ENCODE measurements around the gene IKBKE.

The IKBKE gene

DNA sequence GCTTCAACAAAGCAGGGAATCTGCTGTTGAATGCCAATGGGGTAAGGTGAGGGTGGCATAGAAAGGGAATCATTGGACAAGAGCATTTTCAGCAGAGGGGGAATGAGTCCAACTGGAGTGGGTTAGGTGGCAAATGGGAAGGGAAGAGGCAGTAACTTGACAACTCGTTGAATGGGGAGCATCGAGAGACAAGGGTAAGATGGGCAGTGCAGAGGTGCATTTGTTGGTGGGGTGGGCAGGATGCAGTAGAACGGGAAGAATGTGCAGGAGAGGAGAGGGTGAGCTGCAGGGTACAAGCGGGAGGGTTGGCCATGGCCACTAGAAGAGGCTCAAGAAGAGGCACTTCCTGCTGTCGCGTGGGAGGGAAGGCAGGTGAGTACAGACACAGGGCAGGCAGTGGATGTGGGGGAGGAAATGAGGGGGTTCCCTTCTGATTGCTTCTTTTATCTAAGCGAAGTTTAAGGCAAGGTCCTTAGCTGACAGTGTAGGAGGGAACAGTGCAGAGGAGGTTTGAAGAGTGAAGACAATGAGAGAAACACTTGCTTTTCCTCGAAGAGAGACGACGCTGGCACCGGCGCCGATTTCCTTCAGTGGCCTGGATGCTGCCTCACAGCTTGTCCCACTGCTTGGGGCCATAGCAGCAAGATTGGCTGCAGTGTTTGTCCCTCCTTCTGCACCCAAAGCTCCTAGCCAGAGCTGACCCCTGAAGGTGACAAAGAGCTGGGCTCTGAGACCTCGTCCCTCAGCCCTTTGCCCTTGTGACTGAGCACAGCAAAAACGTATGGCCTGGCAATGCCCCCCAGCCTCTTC lies 3.2 kb upstream of the IKBKE start:
- no peak overlapping the region for H3K27ac ChIP-seq (ENCODE audit: low read length)
- H3K4me1 ChIP-seq (ENCODE audit: insufficient read depth, low read length), result peaks cover 16% of the 10 kb centered on the region; the same call in 1 of the 2 replicates

DNA sequence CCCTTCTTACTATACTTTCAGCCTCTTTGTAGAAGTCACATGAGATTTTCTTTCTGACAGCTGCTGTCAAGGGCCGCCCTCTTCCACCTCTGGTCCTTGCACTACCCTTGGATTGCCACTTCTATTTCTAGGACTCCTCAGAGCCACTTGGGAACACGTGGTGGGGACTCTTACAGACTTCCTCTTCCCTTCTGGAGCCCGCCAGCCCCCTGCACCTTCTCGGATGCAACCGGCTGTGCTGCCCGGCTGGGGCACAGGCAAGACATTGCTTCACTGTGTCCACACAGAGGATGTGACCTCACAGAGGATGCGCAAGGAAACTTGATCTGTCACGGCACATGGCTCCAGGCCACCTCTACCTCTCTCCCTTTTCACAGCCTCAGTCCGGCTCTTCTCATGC lies 2.4 kb upstream of the IKBKE start:
- Histone ChIP-seq H3K36me3 (ENCODE audit: insufficient read depth, low read depth, low read length) (peaks cover 9% of the 10 kb centered on the region; the same call in 1 of the 2 replicates), H3K4me3 (ENCODE audit: low read length) (no peak overlapping the region), H3K27ac (ENCODE audit: low read length) (no peak overlapping the region), H3K9me3 (ENCODE audit: insufficient read depth, low read depth, low read length) (no peaks in the 10 kb centered on the region), H3K27me3 (ENCODE audit: insufficient read depth, low read length) (peaks cover 15% of the 10 kb centered on the region; the same call in 1 of the 2 replicates), H3K9ac (ENCODE audit: low read depth, low read length) (no peak overlapping the region), H3K4me1 (ENCODE audit: insufficient read depth, low read length) (peaks cover 24% of the 10 kb centered on the region; the same call in 1 of the 2 replicates)

More for the DNA sequence above, 3.2 kb upstream of the IKBKE start:
- Histone ChIP-seq H3K27me3 (ENCODE audit: insufficient read depth, low read length) (peaks cover 15% of the 10 kb centered on the region; the same call in 1 of the 2 replicates), H3K36me3 (ENCODE audit: insufficient read depth, low read depth, low read length) (peaks cover 10% of the 10 kb centered on the region; the same call in 1 of the 2 replicates), H3K9ac (ENCODE audit: low read depth, low read length) (no peak overlapping the region), H3K9me3 (ENCODE audit: insufficient read depth, low read depth, low read length) (no peaks in the 10 kb centered on the region), H3K4me3 (ENCODE audit: low read length) (no peak overlapping the region)

DNA sequence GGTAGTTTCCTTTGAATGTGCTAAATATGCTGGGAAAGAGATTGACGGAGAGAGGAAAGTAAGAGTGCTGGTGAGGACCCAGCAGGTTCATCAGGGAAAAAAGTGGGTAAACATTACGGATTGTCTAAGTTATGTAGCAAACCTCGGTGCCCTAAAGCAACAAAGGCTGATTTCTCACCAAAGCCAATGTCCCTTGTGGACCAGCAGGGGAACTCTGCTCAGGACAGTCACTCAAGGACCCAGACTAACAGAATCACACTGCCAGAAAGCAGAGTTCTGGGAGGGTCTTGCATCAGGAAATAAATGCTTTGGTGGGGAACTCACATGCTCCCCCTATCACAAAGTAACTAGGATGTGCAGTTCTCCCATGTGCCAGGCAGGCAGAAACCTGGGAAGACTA lies 1.7 kb upstream of the IKBKE start:
- H3K9me3 ChIP-seq (ENCODE audit: insufficient read depth, low read depth, low read length), result no peaks in the 10 kb centered on the region
- H3K36me3 ChIP-seq (ENCODE audit: insufficient read depth, low read depth, low read length), result peaks cover 2% of the 10 kb centered on the region; the same call in 1 of the 2 replicates
- no peak overlapping the region for H3K9ac ChIP-seq (ENCODE audit: low read depth, low read length)
- H3K27ac ChIP-seq (ENCODE audit: low read length), result no peak overlapping the region
- peaks cover 15% of the 10 kb centered on the region; the same call in 1 of the 2 replicates for H3K27me3 ChIP-seq (ENCODE audit: insufficient read depth, low read length)
- peaks cover 24% of the 10 kb centered on the region; the same call in 1 of the 2 replicates for H3K4me1 ChIP-seq (ENCODE audit: insufficient read depth, low read length)
- no peak overlapping the region for H3K4me3 ChIP-seq (ENCODE audit: low read length)

DNA sequence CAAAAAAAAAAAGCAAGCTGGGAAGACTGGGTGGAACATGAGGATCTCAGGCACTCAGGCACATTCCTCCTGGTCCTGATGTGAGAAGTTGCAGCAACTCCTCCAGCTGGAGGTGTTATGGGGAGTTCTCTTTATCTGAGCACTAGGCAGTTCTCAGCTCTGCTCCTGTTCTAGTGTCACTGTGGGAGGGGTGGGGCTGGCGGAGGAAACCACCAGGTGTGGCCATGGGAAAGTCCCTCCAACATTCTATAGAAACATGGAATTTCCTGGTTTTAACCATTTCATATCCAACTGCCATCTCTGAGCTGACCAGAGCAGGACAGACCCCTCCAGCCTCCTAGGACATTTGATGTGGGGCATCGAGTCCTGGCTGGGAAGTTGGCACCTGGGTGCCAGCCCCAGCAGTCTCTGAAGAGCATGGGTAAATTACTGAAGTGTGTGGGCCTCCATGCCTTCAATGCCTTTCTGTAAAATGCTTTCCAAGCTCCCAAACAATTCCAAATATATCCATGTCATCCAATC lies 804 bp upstream of the IKBKE start:
- peaks cover 15% of the 10 kb centered on the region; the same call in 1 of the 2 replicates for H3K27me3 ChIP-seq (ENCODE audit: insufficient read depth, low read length)
- peaks cover 24% of the 10 kb centered on the region; the same call in 1 of the 2 replicates for H3K4me1 ChIP-seq (ENCODE audit: insufficient read depth, low read length)
- H3K4me3 ChIP-seq (ENCODE audit: low read length), result peak overlapping the region; percentile 68; the same call in 1 of the 2 replicates
- no peak overlapping the region for H3K27ac ChIP-seq (ENCODE audit: low read length)
- H3K9ac ChIP-seq (ENCODE audit: low read depth, low read length), result peak overlapping the region; percentile 62; the same call in 1 of the 2 replicates
- H3K9me3 ChIP-seq (ENCODE audit: insufficient read depth, low read depth, low read length), result no peaks in the 10 kb centered on the region
- H3K36me3 ChIP-seq (ENCODE audit: insufficient read depth, low read depth, low read length), result peaks cover 2% of the 10 kb centered on the region; the same call in 1 of the 2 replicates

DNA sequence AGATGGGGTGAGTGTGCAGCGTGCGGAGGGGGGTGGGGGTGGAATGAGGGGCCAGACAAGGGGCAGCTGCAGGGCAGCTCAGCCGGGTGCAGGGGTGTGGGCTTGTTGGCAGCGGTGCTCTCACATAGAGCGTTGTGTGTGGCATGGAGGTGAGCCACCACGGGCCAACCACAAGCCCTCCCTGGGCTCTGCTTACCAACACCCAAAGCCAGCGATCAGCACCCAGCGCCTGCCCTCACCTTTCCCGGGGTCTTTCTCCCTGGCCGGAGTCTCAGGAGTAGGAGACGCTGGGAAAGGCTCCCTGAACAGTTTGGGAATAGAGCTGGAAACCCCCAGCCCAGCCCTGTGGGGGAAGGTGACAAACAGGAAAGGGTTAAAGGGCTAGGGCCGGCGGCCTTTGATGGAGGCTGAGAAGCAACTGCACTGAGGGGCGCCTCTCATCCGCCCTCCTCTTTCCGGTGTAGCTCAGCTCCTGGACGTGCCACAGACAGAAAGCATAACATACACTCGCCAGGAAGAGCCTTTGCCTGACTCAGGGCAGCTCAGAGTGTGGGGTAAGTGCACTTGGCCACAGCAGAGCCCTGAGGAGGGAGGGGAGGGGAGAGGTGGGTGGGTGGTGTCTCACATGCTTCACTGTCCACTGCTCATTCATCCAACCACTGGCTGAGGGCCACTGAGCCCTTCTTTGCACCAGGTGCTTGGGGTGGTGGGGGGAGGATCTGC lies 577 bp downstream of the IKBKE start:
- Histone ChIP-seq H3K4me3 (ENCODE audit: low read length) (peak overlapping the region; percentile 68), H3K36me3 (ENCODE audit: insufficient read depth, low read depth, low read length) (peaks cover 6% of the 10 kb centered on the region; the same call in 1 of the 2 replicates), H3K27me3 (ENCODE audit: insufficient read depth, low read length) (peaks cover 15% of the 10 kb centered on the region; the same call in 1 of the 2 replicates), H3K27ac (ENCODE audit: low read length) (no peak overlapping the region), H3K9me3 (ENCODE audit: insufficient read depth, low read depth, low read length) (no peaks in the 10 kb centered on the region), H3K9ac (ENCODE audit: low read depth, low read length) (peak overlapping the region; percentile 62; the same call in 1 of the 2 replicates), H3K4me1 (ENCODE audit: insufficient read depth, low read length) (peaks cover 24% of the 10 kb centered on the region; the same call in 1 of the 2 replicates)

DNA sequence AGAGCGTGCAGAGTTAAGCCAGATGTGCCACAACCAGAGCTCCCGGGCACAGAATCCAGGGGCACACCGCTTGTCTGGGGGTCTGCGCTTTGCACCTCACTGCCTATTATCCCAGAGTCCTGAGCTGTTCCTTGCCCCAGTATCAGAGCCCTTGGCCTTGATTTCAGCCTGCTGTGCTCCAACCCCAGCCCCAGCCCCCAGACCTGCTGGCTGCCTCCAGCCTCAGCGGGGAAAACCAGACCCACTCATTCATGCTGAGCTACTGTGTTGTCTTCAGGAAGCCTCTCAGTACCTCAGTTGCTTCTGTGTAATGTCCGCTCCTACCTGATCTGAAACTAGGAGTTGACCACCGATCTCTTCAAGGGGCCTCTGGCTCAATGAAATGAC lies 1.1 kb downstream of the IKBKE start:
- Histone ChIP-seq H3K9ac (ENCODE audit: low read depth, low read length) (peak overlapping the region; percentile 62; the same call in 1 of the 2 replicates), H3K27ac (ENCODE audit: low read length) (no peak overlapping the region), H3K9me3 (ENCODE audit: insufficient read depth, low read depth, low read length) (no peaks in the 10 kb centered on the region), H3K27me3 (ENCODE audit: insufficient read depth, low read length) (peaks cover 15% of the 10 kb centered on the region; the same call in 1 of the 2 replicates), H3K4me3 (ENCODE audit: low read length) (peak overlapping the region; percentile 68), H3K36me3 (ENCODE audit: insufficient read depth, low read depth, low read length) (peaks cover 6% of the 10 kb centered on the region; the same call in 1 of the 2 replicates), H3K4me1 (ENCODE audit: insufficient read depth, low read length) (peaks cover 24% of the 10 kb centered on the region; the same call in 1 of the 2 replicates)

DNA sequence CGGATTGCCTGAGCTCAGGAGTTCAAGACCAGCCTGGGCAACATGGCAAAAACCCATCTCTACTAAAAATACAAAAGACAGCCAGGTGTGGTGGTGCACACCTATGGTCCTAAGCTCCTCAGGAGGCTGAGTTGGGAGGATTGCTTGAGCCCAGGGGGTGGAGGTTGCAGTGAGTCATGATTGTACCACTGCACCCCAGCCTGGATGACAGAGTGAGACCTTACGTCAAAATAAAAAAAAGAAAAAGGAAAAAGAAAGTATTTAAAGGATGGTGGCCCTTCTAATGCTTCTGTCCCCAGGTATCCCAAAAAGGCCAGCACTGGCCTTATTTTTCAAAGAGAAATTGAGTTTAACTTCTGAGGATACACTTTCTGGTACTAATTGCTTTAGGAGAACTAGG lies 1.7 kb downstream of the IKBKE start:
- H3K9me3 ChIP-seq (ENCODE audit: insufficient read depth, low read depth, low read length), result no peaks in the 10 kb centered on the region
- H3K27ac ChIP-seq (ENCODE audit: low read length), result no peak overlapping the region
- peaks cover 24% of the 10 kb centered on the region; the same call in 1 of the 2 replicates for H3K4me1 ChIP-seq (ENCODE audit: insufficient read depth, low read length)
- peaks cover 14% of the 10 kb centered on the region; the same call in 1 of the 2 replicates for H3K27me3 ChIP-seq (ENCODE audit: insufficient read depth, low read length)
- no peak overlapping the region; the same call in 1 of the 2 replicates for H3K9ac ChIP-seq (ENCODE audit: low read depth, low read length)
- H3K36me3 ChIP-seq (ENCODE audit: insufficient read depth, low read depth, low read length), result peaks cover 9% of the 10 kb centered on the region; the same call in 1 of the 2 replicates
- peak overlapping the region; percentile 68; the same call in 1 of the 2 replicates for H3K4me3 ChIP-seq (ENCODE audit: low read length)

DNA sequence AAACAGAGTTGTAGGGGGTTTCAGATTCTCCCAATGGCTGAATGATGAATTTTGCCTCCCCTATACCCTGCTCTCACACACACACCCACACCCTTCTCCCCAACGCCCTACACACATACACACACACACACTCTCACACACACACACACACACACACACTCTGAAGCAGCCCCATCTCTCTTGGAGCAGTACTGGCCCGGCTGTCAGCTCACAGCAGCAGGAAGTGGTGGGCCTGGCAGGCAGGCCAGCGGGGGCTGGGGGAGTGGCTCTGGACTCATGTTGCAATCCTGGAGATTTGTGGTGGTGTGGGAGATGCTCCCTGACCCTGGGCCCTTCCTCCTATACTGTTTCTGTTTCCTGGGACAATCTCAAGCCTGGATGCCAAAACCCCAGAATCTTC lies 2.2 kb downstream of the IKBKE start:
- H3K27me3 ChIP-seq (ENCODE audit: insufficient read depth, low read length), result peaks cover 10% of the 10 kb centered on the region; the same call in 1 of the 2 replicates
- no peak overlapping the region for H3K9ac ChIP-seq (ENCODE audit: low read depth, low read length)
- peak overlapping the region; percentile 14; the same call in 1 of the 2 replicates for H3K4me3 ChIP-seq (ENCODE audit: low read length)
- peaks cover 9% of the 10 kb centered on the region; the same call in 1 of the 2 replicates for H3K36me3 ChIP-seq (ENCODE audit: insufficient read depth, low read depth, low read length)
- H3K4me1 ChIP-seq (ENCODE audit: insufficient read depth, low read length), result peaks cover 24% of the 10 kb centered on the region; the same call in 1 of the 2 replicates
- no peaks in the 10 kb centered on the region for H3K9me3 ChIP-seq (ENCODE audit: insufficient read depth, low read depth, low read length)
- H3K27ac ChIP-seq (ENCODE audit: low read length), result no peak overlapping the region

DNA sequence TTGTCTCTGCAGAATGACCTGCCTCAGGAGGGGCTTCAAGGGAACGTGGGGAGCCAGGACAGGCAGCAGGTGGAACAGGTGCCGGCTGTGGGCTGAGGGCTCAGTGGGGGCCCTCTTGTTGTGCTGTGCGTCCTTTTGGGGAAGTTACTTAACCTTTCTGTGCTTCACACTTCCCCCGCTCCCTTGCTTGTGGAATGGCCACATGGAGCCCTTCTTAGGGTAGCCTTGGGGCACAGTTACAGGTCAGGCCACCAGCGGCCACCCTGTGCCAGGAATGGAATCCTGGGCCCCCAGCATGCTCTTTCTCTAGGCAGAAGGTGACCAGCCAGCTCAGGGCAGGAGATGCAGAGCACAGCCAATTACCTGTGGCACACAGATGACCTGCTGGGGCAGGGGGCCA lies 2.6 kb downstream of the IKBKE start:
- Histone ChIP-seq H3K27me3 (ENCODE audit: insufficient read depth, low read length) (peaks cover 6% of the 10 kb centered on the region; the same call in 1 of the 2 replicates), H3K4me1 (ENCODE audit: insufficient read depth, low read length) (peaks cover 24% of the 10 kb centered on the region; the same call in 1 of the 2 replicates), H3K36me3 (ENCODE audit: insufficient read depth, low read depth, low read length) (peaks cover 9% of the 10 kb centered on the region; the same call in 1 of the 2 replicates), H3K9ac (ENCODE audit: low read depth, low read length) (no peak overlapping the region), H3K9me3 (ENCODE audit: insufficient read depth, low read depth, low read length) (no peaks in the 10 kb centered on the region), H3K27ac (ENCODE audit: low read length) (no peak overlapping the region), H3K4me3 (ENCODE audit: low read length) (peak overlapping the region; percentile 14; the same call in 1 of the 2 replicates)

DNA sequence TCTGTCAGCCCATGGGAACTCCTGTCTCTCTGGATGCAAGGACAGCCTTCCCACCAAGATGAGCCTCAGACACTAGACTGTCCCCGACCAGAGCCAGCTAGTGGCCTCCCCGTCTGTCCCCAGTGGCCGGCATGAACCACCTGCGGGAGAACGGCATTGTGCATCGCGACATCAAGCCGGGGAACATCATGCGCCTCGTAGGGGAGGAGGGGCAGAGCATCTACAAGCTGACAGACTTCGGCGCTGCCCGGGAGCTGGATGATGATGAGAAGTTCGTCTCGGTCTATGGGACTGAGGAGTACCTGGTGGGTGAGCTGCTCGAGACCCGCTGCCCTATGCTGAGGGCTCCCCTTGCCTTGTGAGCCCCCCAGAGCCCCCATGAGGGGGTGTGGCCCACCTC lies 5.8 kb downstream of the IKBKE start:
- H3K4me3 ChIP-seq (ENCODE audit: low read length), result no peak overlapping the region
- H3K27me3 ChIP-seq (ENCODE audit: insufficient read depth, low read length), result no peaks in the 10 kb centered on the region
- no peak overlapping the region for H3K9ac ChIP-seq (ENCODE audit: low read depth, low read length)
- H3K9me3 ChIP-seq (ENCODE audit: insufficient read depth, low read depth, low read length), result no peaks in the 10 kb centered on the region
- H3K36me3 ChIP-seq (ENCODE audit: insufficient read depth, low read depth, low read length), result peaks cover 9% of the 10 kb centered on the region; the same call in 1 of the 2 replicates
- H3K27ac ChIP-seq (ENCODE audit: low read length), result no peak overlapping the region
- H3K4me1 ChIP-seq (ENCODE audit: insufficient read depth, low read length), result peaks cover 16% of the 10 kb centered on the region; the same call in 1 of the 2 replicates

DNA sequence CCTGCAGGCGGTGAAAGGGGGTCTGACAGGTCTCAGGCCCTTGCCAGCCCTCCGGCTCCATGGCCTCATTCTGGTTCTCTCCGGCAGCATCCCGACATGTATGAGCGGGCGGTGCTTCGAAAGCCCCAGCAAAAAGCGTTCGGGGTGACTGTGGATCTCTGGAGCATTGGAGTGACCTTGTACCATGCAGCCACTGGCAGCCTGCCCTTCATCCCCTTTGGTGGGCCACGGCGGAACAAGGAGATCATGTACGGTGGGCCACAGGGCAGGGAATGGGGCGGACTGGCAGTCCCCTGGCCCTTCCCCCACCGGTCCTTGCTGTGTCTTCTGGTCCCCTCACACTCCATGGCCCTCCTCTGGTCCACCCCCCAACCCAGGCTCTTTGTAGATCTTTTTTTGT lies 6.3 kb downstream of the IKBKE start:
- Histone ChIP-seq H3K4me3 (ENCODE audit: low read length) (no peak overlapping the region), H3K27me3 (ENCODE audit: insufficient read depth, low read length) (no peaks in the 10 kb centered on the region), H3K9me3 (ENCODE audit: insufficient read depth, low read depth, low read length) (no peaks in the 10 kb centered on the region), H3K36me3 (ENCODE audit: insufficient read depth, low read depth, low read length) (peaks cover 9% of the 10 kb centered on the region; the same call in 1 of the 2 replicates), H3K27ac (ENCODE audit: low read length) (no peak overlapping the region), H3K4me1 (ENCODE audit: insufficient read depth, low read length) (peaks cover 11% of the 10 kb centered on the region; the same call in 1 of the 2 replicates), H3K9ac (ENCODE audit: low read depth, low read length) (no peak overlapping the region)
